GM23248 (cell line): ENCODE results near the gene DPP8. TPM values are rescaled to one million over a fixed set of nuclear protein-coding genes. Genes with fewer than 3 reads are reported as not detected.

ENCODE experiments used
- DNase-seq: peaks from one replicate; pipeline ENCODE4 v3.0.0-alpha.2; 2015
- H2AFZ ChIP-seq: fragments of 200-600 bp; sonication (generic); 2 replicates; pipeline ENCODE4 v1.6.1; 2016; ENCODE audit warnings: antibody characterized with exemption
- H3F3A ChIP-seq: fragments of 200-600 bp; sonication (generic); 2 replicates; pipeline ENCODE4 v1.6.1; 2016; ENCODE audit warnings: mild to moderate bottlenecking, antibody characterized with exemption, mixed run types; ENCODE audit not compliant: insufficient read depth
- H3K27ac ChIP-seq: fragments of 200-600 bp; sonication (generic); 2 replicates; pipeline ENCODE4 v1.5.1; 2016; ENCODE audit warnings: mild to moderate bottlenecking
- H3K27me3 ChIP-seq: fragments of 200-600 bp; sonication (generic); replicated peaks from 2 replicates; pipeline ENCODE4 v1.6.1; 2016; ENCODE audit warnings: mild to moderate bottlenecking; ENCODE audit not compliant: insufficient read depth
- H3K36me3 ChIP-seq: fragments of 200-600 bp; sonication (generic); 2 replicates; pipeline ENCODE4 v1.6.1; 2016; ENCODE audit warnings: low read depth, mild to moderate bottlenecking
- H3K4me1 ChIP-seq: fragments of 200-600 bp; sonication (generic); 2 replicates; pipeline ENCODE4 v1.6.1; 2016; ENCODE audit warnings: mild to moderate bottlenecking; ENCODE audit not compliant: insufficient read depth
- H3K4me2 ChIP-seq: fragments of 200-600 bp; sonication (generic); one replicate; pipeline ENCODE4 v1.6.1; 2016; ENCODE audit warnings: mild to moderate bottlenecking; ENCODE audit not compliant: unreplicated experiment
- H3K4me3 ChIP-seq: fragments of 200-600 bp; sonication (generic); 2 replicates; pipeline ENCODE4 v1.5.1; 2016; ENCODE audit warnings: mild to moderate bottlenecking
- H3K79me2 ChIP-seq: fragments of 200-600 bp; sonication (generic); 2 replicates; pipeline ENCODE4 v1.6.1; 2016; ENCODE audit warnings: mild to moderate bottlenecking; ENCODE audit not compliant: insufficient read depth
- H3K9ac ChIP-seq: fragments of 200-600 bp; sonication (generic); 2 replicates; pipeline ENCODE4 v1.6.1; 2016; ENCODE audit warnings: mild to moderate bottlenecking
- H3K9me2 ChIP-seq: fragments of 200-600 bp; sonication (generic); 2 replicates; pipeline ENCODE4 v1.6.1; 2016; ENCODE audit warnings: mixed run types, mild to moderate bottlenecking, moderate library complexity; ENCODE audit not compliant: insufficient read depth
- H3K9me3 ChIP-seq: fragments of 200-600 bp; sonication (generic); one replicate; pipeline ENCODE4 v1.6.1; 2017; ENCODE audit warnings: low read depth
- H4K20me1 ChIP-seq: fragments of 200-600 bp; sonication (generic); 2 replicates; pipeline ENCODE4 v1.6.0; 2016; ENCODE audit not compliant: insufficient read depth
- EZH2 ChIP-seq: fragments of 200-600 bp; sonication (generic); IDR thresholded peaks from 2 replicates; pipeline ENCODE4 v1.6.1; 2018; ENCODE audit warnings: antibody characterized with exemption, mild to moderate bottlenecking; ENCODE audit not compliant: insufficient read depth, poor library complexity, severe bottlenecking
- EZH2phosphoT487 ChIP-seq: fragments of 200-600 bp; sonication (generic); IDR thresholded peaks from 2 replicates; pipeline ENCODE4 v1.6.1; 2018; ENCODE audit warnings: antibody characterized with exemption, moderate library complexity, mild to moderate bottlenecking, low read depth; ENCODE audit not compliant: insufficient read depth
- WGBS, 2 experiments: methylation state at CpG; one replicate each; pipeline ENCODE4 v1.1.6; 2015 to 2017; ENCODE audit warnings: low lambda C conversion rate in 2 of 2, low coverage in 1 of 2; ENCODE audit errors: missing lambda C conversion rate in 2 of 2; 5-methylcytosine and 5-hydroxymethylcytosine counted together
- in situ Hi-C: fragments of 300-500 bp; cut with MboI; formaldehyde crosslinking; loops from 2 replicates; pipeline ENCODE4 v1.15.0; 2020
- polyA plus RNA-seq: library from polyadenylated mRNA; unstranded; fragments of >200 nt; fragmentation: Nextera tagmentation; extraction: Ambion mirVana; gene quantifications from 2 replicates; pipeline ENCODE4 v1.2.1, GENCODE V29; 2016
- total RNA-seq: library from RNA; depleted of rRNA; stranded (reverse); fragments of >200 nt; shearing (Covaris generic); gene quantifications from 2 replicates; pipeline ENCODE4 v1.2.3, GENCODE V29; 2014

DPP8 gene
- total and polyA plus RNA-seq, 2 experiments from 2014 or later = 28.0 to 28.9 TPM

GRCh38 chr15:65418596-65418995, 98.9 kb downstream of the DPP8 start:
- Histone ChIP-seq H3F3A (no peaks in the 10 kb centered on the region), H3K4me3 (no peak overlapping the region), H2AFZ (no peak overlapping the region), H3K4me1 (peaks cover 10% of the 10 kb centered on the region), H3K79me2 (no peaks in the 10 kb centered on the region), H4K20me1 (no peaks in the 10 kb centered on the region), H3K9me2 (no peaks in the 10 kb centered on the region), H3K27me3 (peaks cover 30% of the 10 kb centered on the region), H3K9me3 (no peaks in the 10 kb centered on the region), H3K36me3 (no peaks in the 10 kb centered on the region), H3K4me2 (no peak overlapping the region), H3K9ac (no peak overlapping the region), H3K27ac (no peak overlapping the region)
- TF ChIP-seq EZH2 (no peak), EZH2phosphoT487 (no peak)
- in situ Hi-C loops = no loop called here
- no peak for DNase-seq
- 64 to 72% methylated on average over 2 of the region's 2 CpGs for WGBS, 2 experiments

GRCh38 chr15:65416845-65417416, 100.6 kb downstream of the DPP8 start:
- H3K79me2 ChIP-seq = no peaks in the 10 kb centered on the region

GRCh38 chr15:65414841-65415621, 102.5 kb downstream of the DPP8 start:
- DNase-seq = no peak
- Histone ChIP-seq H3K36me3 (no peaks in the 10 kb centered on the region), H3K27ac (no peak overlapping the region), H2AFZ (no peak overlapping the region), H3K9me3 (no peaks in the 10 kb centered on the region), H3K4me2 (no peak overlapping the region), H3K4me3 (no peak overlapping the region), H3K9me2 (no peaks in the 10 kb centered on the region), H3K27me3 (peaks cover 16% of the 10 kb centered on the region), H3K79me2 (no peaks in the 10 kb centered on the region), H3F3A (no peaks in the 10 kb centered on the region), H3K4me1 (no peaks in the 10 kb centered on the region), H3K9ac (no peak overlapping the region), H4K20me1 (no peaks in the 10 kb centered on the region)
- in situ Hi-C loops = no loop called here
- 43 to 45% methylated on average over 13 to 14 of the region's 14 CpGs for WGBS, 2 experiments
- TF ChIP-seq EZH2phosphoT487 = no peak
- TF ChIP-seq EZH2 = no peak

More at GRCh38 chr15:65416845-65417416, 100.6 kb downstream of the DPP8 start:
- in situ Hi-C loops = no loop called here
- no peak for DNase-seq
- H3K9me3 ChIP-seq = no peaks in the 10 kb centered on the region
- no peak for TF ChIP-seq EZH2
- no peak for TF ChIP-seq EZH2phosphoT487
- H3F3A ChIP-seq = no peaks in the 10 kb centered on the region
- H3K9me2 ChIP-seq = no peaks in the 10 kb centered on the region
- WGBS, 2 experiments = 35 to 38% methylated on average over 8 of the region's 8 CpGs
- peaks cover 9% of the 10 kb centered on the region for H3K4me1 ChIP-seq
- H3K27me3 ChIP-seq = peaks cover 24% of the 10 kb centered on the region
- H3K36me3 ChIP-seq = no peaks in the 10 kb centered on the region
- H3K4me3 ChIP-seq = no peak overlapping the region
- H3K27ac ChIP-seq = no peak overlapping the region
- no peak overlapping the region for H2AFZ ChIP-seq
- H3K4me2 ChIP-seq = no peak overlapping the region
- no peak overlapping the region for H3K9ac ChIP-seq
- no peaks in the 10 kb centered on the region for H4K20me1 ChIP-seq

- no peak for DNase-seq
- WGBS, 2 experiments = 78 to 82% methylated on average over 6 of the region's 6 CpGs
These were observed 103.7 kb downstream of the DPP8 start for GRCh38 chr15:65413760-65414144.

More at GRCh38 chr15:65413760-65414144, 103.7 kb downstream of the DPP8 start:
- Histone ChIP-seq H3K27ac (no peak overlapping the region), H3K4me2 (no peak overlapping the region), H3K9ac (no peak overlapping the region), H3F3A (peaks cover 7% of the 10 kb centered on the region), H4K20me1 (no peaks in the 10 kb centered on the region), H3K79me2 (no peaks in the 10 kb centered on the region), H3K4me1 (peaks cover 9% of the 10 kb centered on the region), H2AFZ (no peak overlapping the region), H3K36me3 (no peaks in the 10 kb centered on the region), H3K9me3 (no peaks in the 10 kb centered on the region), H3K4me3 (no peak overlapping the region), H3K27me3 (peaks cover 16% of the 10 kb centered on the region), H3K9me2 (no peaks in the 10 kb centered on the region)
- no peak for TF ChIP-seq EZH2
- no peak for TF ChIP-seq EZH2phosphoT487
- in situ Hi-C loops = no loop called here
